Activated CD8-positive, alpha-beta memory T cell treated with anti-CD3 and anti-CD28 coated beads, Interleukin-2, amount 10 ng/mL, durations not matched to agents 7 days and 5 days (primary cell): ENCODE measurements around the gene SH2B3. TPM values are rescaled to one million over a fixed set of nuclear protein-coding genes. Genes with fewer than 3 reads are reported as not detected.

ENCODE experiments used
- ATAC-seq: fragments of 150-1000 bp; cut with Tn5 transposase; one replicate; pipeline ENCODE4 v1.10.0; 2021; ENCODE audit warnings: moderate library complexity
- CTCF ChIA-PET: fragments of 350-600 bp; sonication (Branson Sonifier 250); formaldehyde crosslinking; loops from one replicate; lab custom pipeline; 2021; ENCODE audit warnings: antibody characterized with exemption; lab: Charles Lee
- DNase-seq: peaks from one replicate; pipeline ENCODE4 v3.0.0-alpha.2; 2020
- H3K27ac Mint-ChIP-seq: one replicate; pipeline ENCODE4 v1.8.0; 2021; ENCODE audit warnings: mild to moderate bottlenecking, mixed read lengths
- H3K27me3 Mint-ChIP-seq: one replicate; pipeline ENCODE4 v1.8.0; 2021; ENCODE audit warnings: mixed read lengths
- H3K36me3 Mint-ChIP-seq: one replicate; pipeline ENCODE4 v1.8.0; 2021; ENCODE audit warnings: mild to moderate bottlenecking, mixed read lengths
- H3K4me1 Mint-ChIP-seq: one replicate; pipeline ENCODE4 v1.8.0; 2021; ENCODE audit warnings: mixed read lengths
- H3K4me3 Mint-ChIP-seq: one replicate; pipeline ENCODE4 v1.8.0; 2021; ENCODE audit warnings: mild to moderate bottlenecking, moderate library complexity, mixed read lengths
- H3K9me3 Mint-ChIP-seq: one replicate; pipeline ENCODE4 v1.8.0; 2022; ENCODE audit warnings: low read depth, mixed read lengths
- total RNA-seq, 2 experiments: library from RNA; stranded (reverse); gene quantifications; one replicate each; pipeline ENCODE4 v1.2.3, GENCODE V29; 2021

SH2B3 gene
- total RNA-seq, 2 experiments from 2014 or later, result 24.9 to 51.3 TPM

DNA sequence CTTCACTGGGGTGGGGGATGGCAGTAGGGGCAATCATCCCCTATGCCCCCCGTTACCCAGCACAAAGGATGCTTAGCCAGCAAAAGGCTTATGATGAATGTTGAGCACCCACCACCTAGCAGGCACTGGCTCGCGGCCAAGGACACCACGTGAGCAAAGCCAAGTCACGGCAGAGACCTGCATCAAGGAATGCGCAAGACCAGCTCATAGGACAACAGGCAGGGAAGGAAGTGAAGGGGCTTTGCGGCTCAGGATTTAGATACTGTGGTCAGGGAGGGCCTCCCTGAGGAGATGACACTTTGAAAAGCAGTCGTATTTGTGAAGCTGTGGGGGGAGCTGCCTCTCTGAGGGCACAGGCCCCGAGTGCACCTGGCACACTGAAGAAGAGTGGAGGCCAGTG lies 32.8 kb downstream of the SH2B3 start:
- H3K4me1 Mint-ChIP-seq, result peaks cover 88% of the 10 kb centered on the region
- CTCF ChIA-PET, result interaction anchor here (0.6 to 31.7 kb wide), 3 partner anchors 13 to 387 kb away, joined by 3 to 950 read pairs (median 8); partner anchors contain the start of gene SH2B3
- H3K36me3 Mint-ChIP-seq, result peaks cover 12% of the 10 kb centered on the region
- DNase-seq (no peak), ATAC-seq (no peak)
- no peaks in the 10 kb centered on the region for H3K9me3 Mint-ChIP-seq
- H3K27me3 Mint-ChIP-seq, result no peaks in the 10 kb centered on the region
- H3K4me3 Mint-ChIP-seq, result no peak overlapping the region
- peak overlapping the region; percentile 20 for H3K27ac Mint-ChIP-seq

DNA sequence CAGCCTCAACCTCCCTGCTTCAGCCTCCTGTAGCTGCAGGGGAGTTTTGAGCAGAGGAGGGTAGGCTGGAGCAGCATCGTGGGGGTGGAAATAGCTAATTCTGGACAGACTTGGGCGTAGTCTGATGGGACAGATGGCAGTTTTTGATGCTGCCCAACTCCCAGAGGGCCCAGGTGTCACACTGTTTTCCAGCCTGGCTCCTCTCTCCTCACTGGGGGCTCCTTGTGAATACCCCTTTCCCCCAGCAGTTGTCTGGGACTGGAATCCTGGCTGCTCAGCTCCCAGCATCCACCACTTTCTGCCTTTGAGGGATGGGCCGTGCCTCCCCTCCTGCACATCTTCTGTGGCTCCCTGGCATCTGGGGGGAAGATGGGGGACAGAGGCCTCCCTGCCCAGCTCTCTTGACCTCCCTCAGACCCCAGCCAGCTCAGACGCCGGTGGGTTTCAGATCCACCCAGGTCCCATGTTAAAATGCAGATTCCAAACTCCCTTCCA lies 34.0 kb downstream of the SH2B3 start:
- H3K9me3 Mint-ChIP-seq, result no peaks in the 10 kb centered on the region
- CTCF ChIA-PET, result interaction anchor here (3.2 to 31.7 kb wide), 2 partner anchors 12 to 37 kb away, joined by 14 to 950 read pairs; partner anchors contain the start of gene SH2B3
- H3K4me3 Mint-ChIP-seq, result no peak overlapping the region
- H3K36me3 Mint-ChIP-seq, result peaks cover 12% of the 10 kb centered on the region
- peaks cover 88% of the 10 kb centered on the region for H3K4me1 Mint-ChIP-seq
- no peaks in the 10 kb centered on the region for H3K27me3 Mint-ChIP-seq
- no peak overlapping the region for H3K27ac Mint-ChIP-seq
- no peak for DNase-seq
- ATAC-seq, result no peak

DNA sequence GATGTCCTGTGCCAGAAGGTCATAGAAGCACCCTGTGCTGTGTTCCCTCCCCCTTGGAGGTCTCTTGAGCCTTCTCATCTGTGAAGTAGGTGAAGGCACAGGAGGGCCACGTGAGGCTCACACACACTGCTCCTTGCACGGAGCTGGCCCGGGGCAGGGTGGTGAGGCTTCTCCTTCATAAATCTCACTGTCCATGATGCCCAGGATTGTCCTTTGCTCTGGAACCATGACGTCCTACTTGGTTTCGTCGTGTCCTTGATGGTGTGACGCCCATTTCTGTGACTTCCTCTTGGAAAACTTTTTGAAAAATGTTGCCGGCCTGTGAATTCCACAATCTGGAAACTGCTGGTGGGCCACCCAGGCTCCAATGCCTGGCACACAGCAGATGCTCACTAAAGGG lies 34.4 kb downstream of the SH2B3 start:
- no peak for DNase-seq
- Mint-ChIP-seq H3K4me1 (peaks cover 88% of the 10 kb centered on the region), H3K27ac (no peak overlapping the region), H3K27me3 (no peaks in the 10 kb centered on the region), H3K9me3 (no peaks in the 10 kb centered on the region), H3K4me3 (no peak overlapping the region), H3K36me3 (peaks cover 13% of the 10 kb centered on the region)
- no peak for ATAC-seq
- CTCF ChIA-PET, result interaction anchor here (1.0 to 31.7 kb wide), 3 partner anchors 11 to 314 kb away, joined by 3 to 950 read pairs (median 14); partner anchors contain the start of gene SH2B3

DNA sequence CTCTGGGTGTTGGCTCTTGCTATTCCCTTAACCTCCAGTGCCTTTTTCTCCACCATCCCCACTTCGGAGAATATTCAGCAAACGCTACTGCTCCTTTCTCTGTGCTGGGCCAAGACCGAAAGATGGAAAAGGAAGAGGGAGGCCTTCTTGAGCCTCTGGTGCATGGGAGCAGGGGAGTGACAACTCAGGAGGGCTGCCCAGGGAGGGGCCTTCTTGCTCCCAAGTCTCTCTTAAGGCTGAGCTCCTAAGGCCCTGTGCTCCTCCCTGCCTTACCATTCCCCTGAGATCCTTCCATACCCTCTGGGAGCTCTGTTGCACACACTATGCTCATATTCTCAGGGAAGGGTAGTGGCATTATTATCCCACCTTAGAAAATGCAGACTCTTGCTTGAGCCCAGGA lies 34.9 kb downstream of the SH2B3 start:
- Mint-ChIP-seq H3K9me3 (no peaks in the 10 kb centered on the region), H3K36me3 (peaks cover 13% of the 10 kb centered on the region), H3K4me3 (no peak overlapping the region), H3K4me1 (peaks cover 88% of the 10 kb centered on the region), H3K27me3 (no peaks in the 10 kb centered on the region), H3K27ac (no peak overlapping the region)
- no peak for ATAC-seq
- CTCF ChIA-PET, result interaction anchor here (1.0 to 31.7 kb wide), 3 partner anchors 11 to 313 kb away, joined by 3 to 950 read pairs (median 14); partner anchors contain the start of gene SH2B3
- DNase-seq, result no peak

DNA sequence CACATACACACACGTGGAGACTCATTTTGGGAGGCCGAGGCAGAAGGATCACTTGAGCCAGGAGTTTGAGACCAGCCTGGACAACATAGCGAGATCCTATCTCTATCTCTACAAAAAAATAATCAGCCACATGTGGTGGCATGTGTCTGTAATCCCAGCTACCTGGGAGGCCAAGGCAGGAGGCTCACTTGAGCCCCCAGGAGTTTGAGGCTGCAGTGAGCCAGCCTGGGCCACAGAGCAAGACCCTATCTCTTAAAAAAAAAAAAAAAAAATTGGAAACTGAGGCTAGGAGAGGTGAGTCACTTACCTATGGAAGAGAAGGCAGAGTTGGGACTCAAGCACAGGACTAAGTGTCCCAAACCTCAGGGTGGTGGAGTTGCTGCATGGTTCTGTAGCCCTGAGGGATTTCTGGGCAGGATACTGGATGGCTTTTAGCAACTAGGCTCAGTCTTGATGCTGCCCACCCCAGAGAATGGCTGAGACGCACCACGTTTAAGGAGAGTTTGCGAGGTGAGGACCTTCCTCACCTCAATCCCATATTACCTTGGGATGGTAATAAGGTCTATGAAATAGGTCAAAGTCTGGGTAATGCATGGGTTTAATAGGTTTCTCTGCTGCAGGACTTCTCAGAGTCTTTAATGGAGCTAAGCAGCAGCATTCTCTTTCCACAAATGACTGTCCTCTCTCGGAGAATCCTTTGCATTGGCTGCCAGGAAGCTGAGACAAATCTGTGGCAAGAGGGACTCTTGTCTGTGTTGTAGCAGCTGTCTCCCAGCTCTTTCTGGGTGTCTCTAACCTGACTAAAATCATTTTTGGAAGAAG lies 35.6 kb downstream of the SH2B3 start:
- H3K27me3 Mint-ChIP-seq, result no peaks in the 10 kb centered on the region
- no peak for DNase-seq
- CTCF ChIA-PET, result interaction anchor here (1.0 to 31.7 kb wide), 4 partner anchors 10 to 312 kb away, joined by 3 to 950 read pairs (median 26); partner anchors contain the start of gene SH2B3
- H3K4me1 Mint-ChIP-seq, result peaks cover 89% of the 10 kb centered on the region
- no peak overlapping the region for H3K4me3 Mint-ChIP-seq
- peaks cover 14% of the 10 kb centered on the region for H3K36me3 Mint-ChIP-seq
- no peak for ATAC-seq
- H3K27ac Mint-ChIP-seq, result no peak overlapping the region
- no peaks in the 10 kb centered on the region for H3K9me3 Mint-ChIP-seq

DNA sequence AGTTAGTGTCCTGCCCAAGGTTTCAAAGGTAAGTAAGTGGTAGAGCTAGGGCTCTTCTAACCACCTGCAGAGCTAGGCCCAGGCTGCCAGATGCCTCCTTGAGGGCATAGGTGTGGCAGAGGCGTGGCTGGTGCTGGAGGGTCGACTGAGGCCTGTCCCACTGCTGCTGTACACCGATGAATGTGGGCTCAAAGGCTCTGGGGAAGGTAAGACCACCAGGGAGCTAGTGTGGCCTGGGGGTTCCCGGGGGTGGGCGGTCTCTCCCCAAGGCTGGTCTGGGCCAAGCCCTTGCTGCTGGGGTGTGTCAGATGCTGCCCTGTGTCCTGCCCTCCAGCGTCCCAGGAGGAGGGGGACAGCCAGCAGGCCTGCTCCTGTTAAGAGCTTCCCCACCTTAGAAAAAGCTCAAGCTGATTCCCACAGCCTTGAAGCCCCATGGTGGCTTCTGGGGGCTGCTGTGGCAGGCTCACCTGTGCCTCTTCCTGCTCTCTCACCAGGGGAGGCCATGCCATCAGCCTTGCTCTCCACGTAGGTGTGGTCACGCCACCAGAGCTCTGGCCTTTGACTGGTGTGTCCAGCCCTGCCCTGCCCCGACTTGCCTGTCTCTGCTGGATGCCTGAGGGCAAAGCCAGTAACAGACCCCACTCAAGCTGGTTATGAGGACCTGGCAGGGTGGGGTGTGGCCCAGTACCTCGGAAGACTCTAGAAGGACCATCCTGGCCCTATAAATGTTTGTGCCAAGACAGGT lies 36.8 kb downstream of the SH2B3 start:
- peaks cover 23% of the 10 kb centered on the region for H3K36me3 Mint-ChIP-seq
- CTCF ChIA-PET, result interaction anchor here (1.8 to 31.7 kb wide), 5 partner anchors 8 to 39 kb away, joined by 6 to 950 read pairs (median 38); partner anchors contain the start of gene SH2B3

DNA sequence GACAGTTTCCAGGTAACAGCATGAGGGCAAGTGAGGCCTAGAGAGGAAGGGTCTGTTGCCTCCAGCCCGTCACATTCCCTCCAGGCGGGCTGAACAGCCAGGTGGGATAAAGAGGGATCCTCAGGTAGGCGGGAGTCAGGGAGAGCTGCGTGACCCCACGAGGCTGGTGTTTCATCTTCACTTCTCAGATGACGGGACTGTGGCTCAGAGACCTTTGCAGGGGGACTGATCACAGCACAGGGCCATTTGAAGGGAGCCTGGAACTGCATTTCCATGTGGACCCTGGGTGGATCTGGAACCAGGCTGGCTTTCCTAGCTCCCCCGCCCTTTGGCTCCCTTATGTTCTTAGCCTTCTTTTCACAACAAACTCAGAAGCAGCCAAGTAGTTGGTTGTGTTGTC lies 37.4 kb downstream of the SH2B3 start:
- Mint-ChIP-seq H3K4me1 (peaks cover 79% of the 10 kb centered on the region), H3K36me3 (peaks cover 29% of the 10 kb centered on the region), H3K9me3 (no peaks in the 10 kb centered on the region), H3K4me3 (no peak overlapping the region), H3K27ac (peak overlapping the region; percentile 59), H3K27me3 (no peaks in the 10 kb centered on the region)
- CTCF ChIA-PET, result interaction anchor here (1.8 to 31.7 kb wide), 4 partner anchors 9 to 40 kb away, joined by 6 to 950 read pairs (median 41); partner anchors contain the start of gene SH2B3
- no peak for ATAC-seq
- DNase-seq, result no peak

More for the DNA sequence above, 36.8 kb downstream of the SH2B3 start:
- Mint-ChIP-seq H3K27ac (no peak overlapping the region), H3K9me3 (no peaks in the 10 kb centered on the region), H3K4me3 (no peak overlapping the region), H3K4me1 (peaks cover 82% of the 10 kb centered on the region), H3K27me3 (no peaks in the 10 kb centered on the region)
- ATAC-seq (no peak), DNase-seq (no peak)

DNA sequence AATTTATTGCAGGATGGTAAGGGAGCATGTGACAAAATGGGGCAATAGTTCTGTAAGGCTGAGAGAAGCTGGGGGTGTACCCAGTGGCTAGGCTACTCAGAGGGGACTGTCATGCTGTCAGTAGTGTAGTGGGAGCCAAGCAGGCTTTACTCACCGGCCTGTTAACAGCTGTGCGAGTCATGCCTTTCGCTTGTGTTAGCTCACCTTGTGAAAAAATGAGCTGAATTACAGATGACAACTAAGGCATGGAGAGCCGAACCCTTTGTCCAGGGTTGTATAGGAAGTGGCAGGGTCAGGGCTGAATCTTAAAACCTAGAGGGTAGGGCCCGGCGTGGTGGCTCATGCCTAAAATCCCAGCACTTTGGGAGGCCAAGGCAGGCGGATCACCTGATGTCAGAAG lies 37.9 kb downstream of the SH2B3 start:
- no peaks in the 10 kb centered on the region for H3K9me3 Mint-ChIP-seq
- H3K4me1 Mint-ChIP-seq, result peaks cover 76% of the 10 kb centered on the region
- H3K36me3 Mint-ChIP-seq, result peaks cover 32% of the 10 kb centered on the region
- CTCF ChIA-PET, result interaction anchor here (1.8 to 31.7 kb wide), 5 partner anchors 8 to 41 kb away, joined by 4 to 950 read pairs (median 38); partner anchors contain the start of gene SH2B3
- H3K27ac Mint-ChIP-seq, result peak overlapping the region; percentile 59
- no peak overlapping the region for H3K4me3 Mint-ChIP-seq
- DNase-seq (no peak), ATAC-seq (no peak)
- H3K27me3 Mint-ChIP-seq, result no peaks in the 10 kb centered on the region

DNA sequence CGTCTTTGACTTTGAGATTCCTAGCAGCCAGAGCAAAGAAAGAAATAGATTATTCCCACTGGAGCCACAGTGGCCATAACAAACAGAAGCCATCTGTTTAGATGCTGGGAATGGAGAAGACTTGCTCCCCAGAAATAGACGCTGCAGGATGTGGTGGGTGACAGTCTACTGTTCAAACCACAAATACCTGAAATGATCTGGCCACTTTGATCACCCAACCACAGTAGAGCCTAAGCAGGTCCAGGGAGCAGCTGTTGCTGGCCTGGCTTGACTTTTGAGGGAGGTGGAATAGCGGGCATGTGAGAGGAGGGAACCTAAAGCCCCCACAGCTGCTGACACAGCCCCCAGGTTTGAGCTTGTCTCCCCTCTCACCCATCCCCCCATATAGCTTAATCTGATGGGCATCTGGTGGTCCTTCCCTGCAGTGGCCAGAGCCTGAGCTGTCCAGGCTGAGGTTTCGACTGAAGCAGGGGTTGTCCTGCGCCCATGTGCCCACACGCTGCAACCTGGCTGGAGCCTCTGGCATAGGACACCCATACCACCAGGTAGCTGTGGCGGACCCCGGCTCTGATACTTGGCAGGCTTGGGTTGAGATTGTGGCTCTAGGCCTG lies 38.7 kb downstream of the SH2B3 start:
- H3K27me3 Mint-ChIP-seq, result no peaks in the 10 kb centered on the region
- H3K4me1 Mint-ChIP-seq, result peaks cover 78% of the 10 kb centered on the region
- H3K36me3 Mint-ChIP-seq, result peaks cover 38% of the 10 kb centered on the region
- no peaks in the 10 kb centered on the region for H3K9me3 Mint-ChIP-seq
- ATAC-seq (peak; percentile 20), DNase-seq (peak; percentile 84)
- peak overlapping the region; percentile 83 for H3K27ac Mint-ChIP-seq
- CTCF ChIA-PET, result interaction anchor here (0.7 to 31.7 kb wide), 10 partner anchors 8 to 113 kb away, joined by 3 to 950 read pairs (median 8); partner anchors contain the start of gene SH2B3
- peak overlapping the region; percentile 26 for H3K4me3 Mint-ChIP-seq

DNA sequence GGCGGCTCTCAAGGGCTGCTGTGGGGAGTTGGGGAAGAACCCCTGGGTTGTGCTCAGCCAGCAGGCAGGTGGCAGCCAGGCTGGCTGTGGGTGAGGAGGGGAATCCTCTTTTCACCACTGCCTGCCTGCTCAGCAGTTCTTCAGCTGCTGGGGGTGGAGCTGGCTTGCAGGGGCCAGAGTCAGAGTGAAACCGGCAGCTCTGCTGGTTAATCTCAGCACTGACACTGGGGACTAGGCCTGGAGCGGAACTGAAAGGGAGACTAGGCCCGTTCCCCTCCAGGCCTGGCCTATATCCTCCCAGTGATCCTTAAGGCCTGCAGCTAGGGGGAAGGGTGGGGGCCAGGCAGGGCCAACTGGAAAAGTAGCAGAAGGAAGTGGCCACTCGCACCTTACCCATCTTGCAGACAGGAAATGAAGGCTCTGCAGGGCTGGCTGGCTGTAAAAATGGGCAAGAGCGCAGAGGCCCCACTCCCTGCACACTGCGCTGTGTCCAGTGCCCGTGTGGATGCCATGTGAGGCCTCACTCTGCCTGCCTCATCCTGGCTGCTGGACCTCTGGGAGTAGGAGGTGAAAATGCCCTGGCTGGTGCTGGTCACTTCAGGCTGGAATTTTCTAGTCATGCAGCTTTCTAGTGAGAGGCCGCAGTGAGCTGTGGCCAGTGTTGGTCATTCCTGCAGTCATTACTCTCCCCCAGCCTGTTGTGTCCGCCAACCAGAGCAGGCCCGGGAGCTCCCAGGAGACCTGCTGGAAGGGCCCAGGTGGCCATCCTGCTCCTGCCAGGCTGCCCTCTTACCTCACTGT lies 39.4 kb downstream of the SH2B3 start:
- ATAC-seq (peak; percentile 97), DNase-seq (peak; percentile 96)
- Mint-ChIP-seq H3K9me3 (no peaks in the 10 kb centered on the region), H3K36me3 (peaks cover 40% of the 10 kb centered on the region), H3K27ac (peak overlapping the region; percentile 83), H3K27me3 (no peaks in the 10 kb centered on the region), H3K4me1 (peaks cover 78% of the 10 kb centered on the region), H3K4me3 (peak overlapping the region; percentile 26)
- CTCF ChIA-PET, result interaction anchor here (0.9 to 31.7 kb wide), 9 partner anchors 9 to 114 kb away, joined by 3 to 950 read pairs (median 10); partner anchors contain the start of gene SH2B3

DNA sequence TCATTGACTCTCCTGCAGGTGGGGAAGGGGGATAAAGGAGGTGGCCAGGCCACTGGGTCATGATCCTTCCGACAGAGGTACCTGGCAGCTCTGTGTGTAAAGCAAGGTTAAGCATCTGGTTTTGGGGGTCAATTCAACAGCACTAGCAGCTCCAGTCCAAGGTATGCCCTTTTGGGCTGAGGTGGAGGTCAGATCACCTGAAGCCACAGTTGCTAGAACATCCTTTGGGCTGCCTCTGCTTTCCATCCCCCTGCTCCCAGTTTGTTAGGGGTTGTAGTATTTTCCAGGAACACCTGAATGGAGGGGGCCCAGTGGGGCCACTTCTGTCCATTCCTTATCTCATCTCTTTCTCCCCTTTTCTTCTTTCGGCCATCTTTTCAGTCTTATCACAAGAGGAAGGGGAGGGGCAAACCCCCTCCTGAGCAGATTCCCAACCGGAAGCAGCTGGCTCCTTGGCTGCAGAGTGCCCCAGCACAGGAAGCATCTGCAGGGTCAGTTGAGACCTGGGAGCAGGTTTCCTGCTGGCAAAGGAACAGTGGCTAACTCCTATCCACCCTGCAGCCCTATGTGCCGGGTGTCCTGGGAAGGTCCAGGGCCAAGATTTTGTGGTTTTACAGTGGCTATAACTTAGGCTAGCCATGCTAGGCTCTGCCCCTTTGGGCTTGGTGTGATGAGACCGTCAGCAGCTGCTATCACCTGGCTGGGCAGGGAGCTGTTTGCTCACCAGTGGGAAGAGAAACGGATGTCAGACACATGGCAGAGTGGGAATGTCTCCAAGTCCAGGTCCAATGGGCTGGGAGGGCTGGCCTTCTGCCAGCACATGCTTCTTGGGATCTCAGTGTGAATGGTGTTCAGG lies 40.2 kb downstream of the SH2B3 start:
- Mint-ChIP-seq H3K4me3 (no peak overlapping the region), H3K4me1 (peaks cover 78% of the 10 kb centered on the region), H3K9me3 (no peaks in the 10 kb centered on the region), H3K36me3 (peaks cover 48% of the 10 kb centered on the region), H3K27ac (peak overlapping the region; percentile 83), H3K27me3 (no peaks in the 10 kb centered on the region)
- CTCF ChIA-PET, result interaction anchor here (0.9 to 31.7 kb wide), 8 partner anchors 9 to 115 kb away, joined by 3 to 950 read pairs (median 12); partner anchors contain the start of gene SH2B3
- DNase-seq (peak; percentile 40), ATAC-seq (no peak)
